SHP77 treated with DMSO at 0.1 percent for 48 hours (cell line): Measurements from ENCODE around the gene ZBTB42.
"Not testable (repeated sequence)": the region's sequence is repeated elsewhere in the genome, so short reads cannot be mapped to it uniquely, and the experiment has no call there.

Experiments used
- DNase-seq: peaks from one replicate; lab custom pipeline; 2025; lab: John Stamatoyannopoulos, UW

Gene ZBTB42

DNA sequence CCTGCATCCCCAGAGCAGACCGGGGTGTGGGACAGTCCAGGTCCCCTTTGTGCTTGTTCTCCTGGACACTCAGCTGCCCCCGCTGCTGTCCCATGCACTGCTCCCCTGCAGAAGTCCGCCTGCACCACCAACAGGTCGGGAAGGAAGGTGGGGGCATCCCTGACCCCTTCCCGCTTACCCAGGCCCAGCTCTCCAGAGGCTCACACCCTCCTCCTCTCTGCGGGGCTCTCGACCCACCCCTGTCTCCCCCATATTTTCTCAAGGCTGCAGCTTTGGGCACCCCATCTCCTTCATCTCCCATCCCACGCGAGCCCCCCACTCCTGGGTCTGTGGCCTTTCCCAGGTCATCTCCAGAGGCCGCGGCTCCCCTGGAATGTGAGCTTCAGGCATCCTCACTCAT lies 9.4 kb downstream of the ZBTB42 start:
- no peak for DNase-seq

DNA sequence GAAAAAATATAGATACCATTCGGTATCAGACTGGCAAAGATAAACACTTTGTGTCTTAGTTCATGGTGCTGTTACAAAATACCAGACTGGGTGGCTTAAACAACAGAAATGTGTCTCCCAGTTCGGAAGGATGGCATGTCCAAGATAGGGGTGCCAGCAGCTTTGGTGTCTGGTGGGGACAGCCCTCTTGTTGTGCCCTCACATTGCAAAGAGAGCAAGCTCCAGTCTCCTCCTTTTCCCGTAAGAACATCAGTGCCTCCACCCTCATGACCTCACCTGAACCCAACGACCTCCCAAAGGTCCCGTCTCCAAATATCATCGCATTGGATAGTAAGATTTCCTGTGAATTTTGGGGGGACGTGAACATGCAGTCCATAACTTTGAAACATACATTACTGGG lies 12.4 kb downstream of the ZBTB42 start:
- DNase-seq: no peak

DNA sequence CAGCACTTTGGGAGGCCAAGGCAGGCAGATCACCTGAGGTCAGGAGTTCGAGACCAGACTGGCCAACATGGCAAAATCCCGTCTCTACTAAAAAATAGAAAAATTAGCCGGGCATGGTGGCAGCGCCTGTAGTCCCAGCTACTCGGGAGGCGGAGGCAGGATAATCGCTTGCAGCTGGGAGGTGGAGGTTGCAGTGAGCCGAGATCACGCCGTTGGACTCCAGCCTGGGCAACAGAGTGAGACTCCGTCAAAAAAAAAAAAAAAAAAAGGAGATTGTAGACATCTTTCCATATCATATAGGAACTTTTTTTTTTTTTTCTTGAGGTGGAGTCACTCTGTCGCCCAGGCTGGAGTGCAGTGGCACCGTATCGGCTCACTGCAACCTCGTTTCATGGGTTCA lies 13.8 kb downstream of the ZBTB42 start:
- not testable (repeated sequence) for DNase-seq

DNA sequence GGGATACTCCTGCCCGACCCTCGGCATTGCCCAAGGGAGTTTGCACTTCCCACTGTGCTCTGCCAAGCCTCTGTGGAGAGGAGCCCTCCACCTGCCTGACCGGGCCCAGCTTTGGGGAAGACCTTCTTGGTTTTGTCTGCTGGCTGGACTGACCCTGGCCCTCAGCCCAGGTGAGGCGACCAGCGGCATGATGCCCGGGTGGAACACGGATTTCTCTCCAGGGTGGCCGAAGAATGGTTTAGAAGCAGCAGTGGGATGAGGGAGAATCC lies 15.6 kb downstream of the ZBTB42 start:
- no peak for DNase-seq

DNA sequence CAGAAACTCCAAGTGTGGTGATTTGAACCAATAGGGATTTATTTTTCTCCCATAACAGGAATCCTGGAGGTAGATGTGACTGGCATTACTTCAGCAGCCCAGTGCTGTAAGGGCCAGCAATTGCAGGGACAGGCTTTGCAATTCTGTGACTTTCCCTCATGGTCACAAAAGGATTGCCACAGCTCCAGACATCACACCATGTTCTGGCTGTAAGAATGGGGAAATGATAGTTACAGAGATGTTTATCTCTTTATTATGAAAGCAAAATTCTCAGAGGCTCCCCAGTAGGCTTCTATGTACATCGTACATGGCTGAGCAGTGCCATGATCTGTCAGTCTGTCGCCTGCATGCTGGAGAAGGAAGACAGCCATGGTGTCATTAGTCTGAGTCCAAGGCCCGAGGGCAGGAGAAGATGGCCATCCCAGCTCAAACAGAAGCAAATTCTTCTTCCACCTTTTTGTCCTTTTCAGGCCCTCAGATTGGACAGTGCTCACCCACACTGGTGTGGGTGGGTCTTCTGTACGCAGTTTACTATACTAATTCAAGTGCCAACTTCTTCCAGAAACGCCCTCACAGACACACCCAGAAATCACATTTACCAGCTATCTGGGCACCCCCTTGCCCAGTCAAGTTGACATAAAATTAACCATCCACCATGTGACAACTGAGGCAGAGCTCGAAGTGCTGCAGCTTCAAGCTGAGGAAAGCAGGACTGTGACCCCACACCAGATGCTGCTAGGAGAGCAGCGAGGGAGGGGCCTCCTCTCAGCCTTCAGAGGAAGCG lies 17.2 kb downstream of the ZBTB42 start:
- no peak for DNase-seq

DNA sequence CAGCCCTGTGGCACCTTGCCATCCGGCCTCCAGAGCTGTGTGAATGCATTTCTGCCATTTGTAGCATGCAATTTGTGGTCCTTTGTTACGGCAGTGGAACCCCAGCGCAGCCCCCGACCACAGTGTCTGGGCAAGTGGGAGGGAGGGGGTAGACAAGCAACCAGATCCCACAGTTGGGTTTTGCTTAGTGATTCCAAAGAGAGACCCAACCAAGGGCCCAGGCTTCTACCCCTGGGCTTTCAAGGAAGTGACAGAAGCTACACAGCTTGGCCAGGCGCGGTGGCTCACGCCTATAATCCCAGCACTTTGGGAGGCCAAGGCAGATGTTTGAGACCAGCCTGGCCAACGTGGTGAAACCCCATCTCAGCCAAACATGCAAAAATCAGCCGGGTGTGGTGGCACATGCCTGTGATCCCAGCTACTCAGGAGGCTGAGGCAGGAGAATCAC lies 17.8 kb downstream of the ZBTB42 start:
- DNase-seq: no peak

DNA sequence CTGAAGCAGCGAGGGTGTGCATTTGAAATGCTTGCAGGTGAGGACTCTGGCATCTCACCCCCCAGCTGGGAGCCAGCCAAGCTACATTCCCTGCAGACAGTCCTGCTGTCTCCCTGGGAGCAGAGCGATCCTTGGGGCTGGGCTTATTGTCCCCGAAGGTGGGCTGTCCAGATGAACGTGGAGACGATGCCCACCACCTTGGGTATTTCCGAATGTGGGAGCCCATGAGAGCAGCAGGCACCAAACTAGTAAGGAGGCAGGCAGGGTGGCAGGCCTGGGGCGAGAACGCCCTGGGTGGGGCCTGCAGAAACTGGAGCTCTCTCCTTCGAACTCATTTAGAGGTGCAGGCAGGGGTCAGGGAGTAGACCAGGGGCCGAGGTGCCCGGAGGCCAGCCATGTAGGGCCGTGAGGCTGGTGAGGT lies 18.5 kb downstream of the ZBTB42 start:
- no peak for DNase-seq

DNA sequence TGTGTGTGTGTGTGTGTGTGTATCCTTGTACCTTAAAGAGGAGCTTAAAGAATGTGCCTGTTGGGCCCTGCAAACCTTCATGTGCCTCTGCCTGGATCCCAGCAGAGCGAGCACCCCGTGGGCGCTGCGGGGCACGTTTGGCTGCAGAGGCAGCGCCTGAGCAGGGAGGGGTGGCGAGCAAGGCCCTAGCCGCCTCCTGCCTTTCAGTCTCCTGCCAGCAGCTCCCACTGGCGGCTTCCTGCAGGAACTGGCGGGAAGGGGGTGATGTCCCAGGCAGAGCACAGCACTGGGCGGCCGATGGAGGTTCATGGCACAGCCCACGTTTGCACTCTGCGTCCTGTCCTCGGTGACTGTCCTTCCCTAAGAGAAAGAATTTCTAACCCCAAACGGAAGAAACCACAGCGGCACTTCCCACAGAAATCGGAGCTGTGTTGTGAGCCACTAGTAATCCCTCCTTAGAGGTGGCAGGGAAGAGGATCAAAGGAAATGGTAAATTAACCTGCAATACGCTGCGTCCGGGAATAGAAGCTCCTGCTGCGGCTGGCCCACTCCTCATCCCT lies 19.8 kb downstream of the ZBTB42 start:
- DNase-seq: no peak

DNA sequence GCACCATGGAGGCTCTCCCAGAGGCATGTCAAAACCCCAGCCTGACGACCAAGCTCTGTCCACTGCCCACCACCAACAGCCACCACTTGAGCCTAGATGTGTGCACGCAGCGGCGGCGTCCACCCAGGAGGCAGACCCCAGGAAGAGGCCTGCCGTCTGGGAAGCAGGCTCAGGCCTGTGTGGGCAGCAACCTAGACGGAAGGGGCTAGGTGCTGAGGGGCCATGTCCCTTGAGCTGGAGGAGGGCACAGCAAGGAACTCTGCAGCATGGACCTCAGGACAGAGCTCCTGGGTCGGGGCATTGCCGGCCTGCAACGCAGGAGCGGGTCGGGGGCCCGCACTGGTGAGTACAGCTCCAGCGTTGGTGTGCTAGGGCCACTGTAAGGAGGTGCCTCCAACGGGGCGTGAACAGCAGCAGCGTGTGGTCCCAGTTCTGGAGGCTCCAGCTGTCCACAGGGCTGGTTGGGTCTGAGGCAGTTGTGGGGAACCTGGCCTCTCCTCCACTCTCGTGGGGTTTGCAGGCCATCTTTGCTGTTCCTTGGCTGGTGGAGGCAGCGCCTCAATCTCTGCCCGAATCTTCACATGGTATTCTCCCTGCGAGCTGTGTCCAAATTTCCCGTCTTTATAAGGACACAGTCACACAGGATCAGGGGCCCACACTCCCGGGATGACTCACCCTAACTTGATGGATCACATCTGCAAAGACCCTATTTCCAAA lies 20.5 kb downstream of the ZBTB42 start:
- no peak for DNase-seq

DNA sequence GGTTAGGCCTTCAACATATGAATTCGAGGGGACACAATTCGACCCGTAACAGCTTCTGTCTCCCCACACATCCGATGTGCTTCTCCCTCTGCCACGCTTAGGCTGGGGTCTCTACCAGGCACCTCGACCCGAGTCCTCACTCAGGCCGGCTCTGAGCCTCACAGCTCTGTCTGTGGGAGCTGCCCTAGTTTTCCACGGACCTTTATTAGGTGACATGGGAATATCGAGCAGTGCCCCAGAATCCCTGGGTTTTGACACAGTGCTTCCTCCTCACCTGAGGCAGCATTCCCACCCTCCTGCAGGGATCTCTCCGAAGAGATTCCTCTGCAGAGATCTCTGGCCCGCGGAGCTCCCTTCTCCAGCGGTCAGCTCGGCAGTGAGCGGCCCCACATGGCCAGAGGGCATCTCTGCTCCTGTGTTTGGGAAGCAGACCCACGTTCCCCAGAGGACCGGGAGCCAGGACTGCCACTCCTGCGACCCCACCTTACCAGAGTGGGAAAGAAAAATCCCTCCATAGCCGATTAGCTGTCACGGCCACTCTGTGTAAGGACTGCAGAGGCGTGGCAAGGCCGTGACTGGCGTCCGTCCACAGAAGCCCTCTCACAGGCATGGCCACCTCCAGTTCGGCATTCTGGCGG lies 21.2 kb downstream of the ZBTB42 start:
- no peak for DNase-seq

DNA sequence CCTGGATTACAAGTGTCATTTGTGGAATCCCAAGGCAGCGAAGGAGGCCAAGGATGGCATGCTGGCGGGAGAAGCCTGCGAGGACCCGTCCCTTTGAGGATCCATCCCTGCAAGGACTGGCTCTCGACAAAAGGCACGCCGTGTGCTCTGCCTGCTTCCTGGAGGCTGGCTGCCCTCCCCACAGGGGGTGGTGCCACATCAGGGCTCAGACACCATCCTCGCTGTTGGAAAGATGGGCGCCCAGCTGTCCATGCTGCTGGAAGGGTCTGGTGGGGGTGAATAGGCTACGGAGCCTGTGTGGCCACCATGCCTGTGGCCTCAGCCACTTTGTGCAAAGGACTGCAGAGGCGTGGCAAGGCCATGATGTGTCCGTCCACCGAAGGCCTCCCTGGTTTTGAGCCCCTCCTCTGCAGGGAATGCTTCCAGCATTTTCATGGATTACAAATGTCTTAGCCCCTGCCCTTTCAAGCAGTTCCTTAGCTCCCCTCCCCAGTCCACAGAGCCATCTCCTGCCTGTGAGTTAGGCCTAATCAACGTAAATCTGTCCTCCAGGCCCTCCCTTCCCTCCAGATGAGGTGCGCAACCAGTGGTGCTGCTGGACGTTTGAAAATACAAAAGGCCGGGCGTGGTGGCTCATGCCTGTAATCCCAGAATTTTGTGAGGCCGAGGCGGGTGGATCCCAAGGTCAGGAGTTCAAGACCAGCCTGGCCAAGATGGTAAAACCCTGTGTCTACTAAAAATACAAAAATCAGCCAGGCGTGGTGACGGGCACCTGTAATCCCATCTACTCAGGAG lies 22.1 kb downstream of the ZBTB42 start:
- DNase-seq: no peak

DNA sequence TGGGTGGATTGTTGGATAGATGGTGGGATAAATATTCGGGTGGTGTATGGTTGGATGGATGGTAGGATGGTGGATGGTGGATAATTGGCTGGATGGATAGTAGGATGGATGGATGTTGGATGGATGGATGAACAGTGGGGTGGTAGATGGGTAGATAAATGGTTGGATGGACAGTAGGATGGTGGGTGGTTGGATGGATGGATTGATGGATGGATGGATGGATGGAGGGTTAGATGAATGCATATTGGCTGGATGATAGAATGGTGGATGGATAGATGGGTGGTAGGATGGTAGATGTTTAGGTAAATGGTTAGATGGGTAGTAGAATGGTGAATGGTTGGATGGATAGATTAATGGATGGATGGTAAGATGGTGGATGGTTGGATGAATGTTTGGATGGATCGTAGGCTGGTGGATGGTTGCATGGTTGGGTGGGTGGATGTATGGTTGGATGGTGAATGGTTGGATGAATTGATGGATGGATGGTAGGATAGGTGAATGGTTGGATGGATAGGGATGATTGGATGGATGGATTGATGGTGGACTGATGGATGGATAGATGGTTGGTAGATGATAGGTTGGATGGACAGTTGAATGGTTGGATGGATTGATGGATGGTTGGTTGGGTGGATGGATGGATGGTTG lies 23.6 kb downstream of the ZBTB42 start:
- DNase-seq: no peak

DNA sequence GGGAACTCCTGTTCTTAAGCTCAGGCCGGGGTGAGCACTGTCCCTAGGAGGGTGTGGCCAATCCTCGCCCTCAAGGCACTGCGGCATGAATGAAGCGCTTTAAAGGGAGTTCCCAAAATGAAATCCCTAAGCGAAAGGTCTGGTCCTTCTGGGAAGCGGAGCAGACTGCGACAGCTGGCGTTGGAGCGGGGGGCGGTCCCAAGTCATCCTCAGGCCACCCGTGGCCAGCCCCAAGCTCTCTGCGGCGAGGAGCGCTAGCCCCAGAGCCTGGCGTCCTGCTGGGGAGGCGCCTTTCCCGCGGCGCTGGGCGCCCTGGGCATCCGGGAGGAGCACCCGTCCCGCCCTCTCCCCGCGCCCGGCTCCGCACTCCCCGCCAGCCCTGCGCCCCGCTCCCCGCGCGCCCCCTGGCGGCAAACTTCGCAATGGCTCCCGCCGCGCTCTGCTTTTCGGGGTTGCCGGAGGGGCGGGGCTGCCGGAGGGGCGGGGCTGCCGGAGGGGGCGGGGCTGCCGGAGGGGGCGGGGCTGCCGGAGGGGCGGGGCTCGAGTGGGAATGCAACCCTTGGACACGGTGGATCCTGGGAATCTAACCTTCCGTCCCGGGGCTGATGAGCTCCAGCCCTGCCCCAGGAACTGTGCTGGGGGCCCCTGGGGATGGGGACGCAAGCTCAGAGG lies 25.4 kb downstream of the ZBTB42 start:
- peak; percentile 31 for DNase-seq

DNA sequence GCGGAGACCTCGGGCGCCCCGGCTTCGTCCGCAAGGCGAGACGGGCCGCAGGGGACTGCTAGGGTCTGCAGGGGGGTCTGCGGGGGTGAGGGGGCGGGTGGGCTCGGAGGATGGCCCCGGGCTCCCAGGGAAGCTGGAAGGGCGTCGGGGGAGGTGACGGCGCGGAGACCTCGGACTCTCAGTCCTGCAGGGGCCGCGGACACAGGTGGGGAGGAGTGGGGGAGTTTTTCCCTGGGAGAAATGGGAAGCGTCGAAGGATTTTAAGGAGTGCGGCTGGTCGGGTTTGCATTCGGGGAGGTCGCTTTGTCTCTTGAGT lies 25.9 kb downstream of the ZBTB42 start:
- DNase-seq: no peak

DNA sequence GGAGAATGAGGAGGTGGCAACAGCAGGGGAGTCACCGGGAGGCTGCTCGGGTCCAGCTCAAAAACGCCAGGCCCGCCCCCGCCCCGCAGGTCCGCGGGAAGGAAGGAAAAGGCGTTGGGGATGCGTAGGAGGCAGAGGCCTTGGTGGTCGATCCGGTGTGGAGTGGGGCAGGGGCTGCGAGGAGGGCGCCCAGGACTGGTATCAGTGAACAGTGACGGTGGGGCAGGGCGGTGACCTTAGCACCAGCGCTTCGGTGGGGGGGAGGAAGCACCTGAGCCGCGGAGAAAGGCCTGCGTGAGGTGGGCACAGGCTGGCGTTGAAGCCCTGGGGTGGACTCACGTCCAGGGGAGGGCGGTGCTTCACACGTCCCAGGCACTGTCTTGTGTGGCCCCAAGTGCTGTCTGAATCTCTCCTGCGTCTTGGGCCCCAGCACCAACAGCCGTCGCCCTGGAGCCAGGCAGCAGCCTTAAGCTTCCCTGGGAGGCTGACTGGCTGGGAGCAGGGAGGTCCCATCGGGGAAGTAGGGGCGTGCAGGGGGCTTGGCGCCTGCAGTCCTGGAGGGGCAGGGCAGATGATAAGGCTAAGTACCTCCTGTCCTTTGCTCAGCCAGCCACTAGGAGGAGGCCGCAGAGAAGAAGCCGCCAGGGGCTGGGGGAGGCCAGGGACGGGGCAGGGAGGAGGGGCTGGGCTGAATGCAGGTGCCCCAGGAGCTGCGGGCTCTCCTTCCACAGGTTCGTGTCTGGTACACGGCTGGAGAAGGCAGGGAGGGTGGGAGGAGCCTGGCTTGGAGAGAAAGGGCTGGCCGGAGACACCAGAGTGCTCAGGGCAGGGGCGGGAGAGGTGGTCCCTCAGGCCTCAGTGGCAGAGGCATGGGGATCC lies 26.5 kb downstream of the ZBTB42 start:
- DNase-seq: peak; percentile 3

DNA sequence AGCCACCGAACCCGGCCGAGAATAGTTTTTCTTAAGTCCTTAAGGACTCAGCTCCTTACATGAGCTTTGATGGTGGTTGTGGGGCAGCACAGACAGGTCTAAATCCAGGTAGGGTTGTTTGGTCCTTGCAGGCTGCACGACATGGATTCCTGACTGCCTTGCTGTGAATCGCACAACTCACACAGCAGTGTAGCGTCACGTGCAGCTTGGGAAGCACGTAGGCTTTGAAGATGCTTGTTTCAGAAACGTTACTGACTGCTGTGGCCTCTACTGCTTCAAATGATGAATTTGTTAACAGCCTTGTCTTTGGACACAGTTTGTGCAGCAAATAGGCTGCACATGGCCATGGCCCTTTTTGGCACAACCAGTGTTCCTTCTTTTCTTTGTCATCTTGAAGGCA lies 29.9 kb downstream of the ZBTB42 start:
- DNase-seq: no peak

DNA sequence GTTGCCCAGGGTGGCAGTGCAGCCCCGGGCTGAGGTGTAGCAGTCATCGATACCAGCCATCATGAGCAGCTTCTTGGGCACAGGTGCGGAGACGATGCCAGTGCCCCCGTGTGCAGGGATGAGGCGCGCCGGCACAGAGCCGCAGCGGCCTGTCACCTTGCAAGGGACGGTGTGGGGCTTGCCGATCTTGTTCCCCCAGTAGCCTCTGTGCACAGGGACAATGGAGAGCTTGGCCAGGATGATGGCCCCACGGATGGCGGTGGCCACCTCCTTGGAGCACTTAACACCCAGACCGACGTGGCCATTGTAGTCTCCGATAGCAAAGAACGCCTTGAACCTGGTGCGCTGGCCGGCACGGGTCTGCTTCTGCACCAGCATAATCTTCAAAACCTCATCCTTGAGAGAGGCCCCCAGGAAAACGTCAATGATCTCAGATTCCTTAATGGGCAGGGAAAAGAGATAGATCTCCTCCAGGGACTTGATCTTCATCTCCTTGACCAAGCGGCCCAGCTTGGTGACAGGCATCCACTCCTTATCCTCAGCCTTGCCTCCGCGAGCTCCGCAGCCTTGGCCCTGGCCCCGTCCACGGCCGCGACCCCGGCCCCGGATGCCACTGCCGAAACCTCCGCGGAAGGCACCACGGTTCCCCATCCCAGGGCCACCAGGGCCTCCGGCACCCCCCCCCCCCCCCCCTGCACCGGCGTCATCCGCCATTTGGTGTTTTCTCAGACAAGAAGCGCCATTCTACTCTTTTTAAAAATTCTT lies 35.5 kb downstream of the ZBTB42 start:
- DNase-seq: not testable (repeated sequence)

DNA sequence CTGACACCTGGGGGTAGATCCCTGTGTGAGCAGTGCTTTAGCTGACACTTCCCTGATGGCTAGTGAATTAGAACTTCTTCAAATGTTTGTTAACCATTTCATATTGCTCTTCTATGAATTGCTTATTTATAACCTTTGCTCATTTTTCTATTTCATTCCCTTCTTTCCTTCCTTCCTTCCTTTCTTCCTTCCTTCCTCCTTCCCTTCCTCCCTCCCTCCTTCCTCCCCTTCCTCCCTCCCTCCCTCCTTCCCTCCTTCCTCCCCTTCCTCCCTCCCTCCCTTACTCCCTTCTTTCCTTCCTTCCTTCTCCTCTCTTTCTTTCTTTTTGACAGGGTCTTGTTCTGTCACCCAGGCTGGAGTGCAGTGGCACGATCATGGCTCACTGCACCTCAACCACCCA lies 40.8 kb downstream of the ZBTB42 start:
- DNase-seq: no peak

DNA sequence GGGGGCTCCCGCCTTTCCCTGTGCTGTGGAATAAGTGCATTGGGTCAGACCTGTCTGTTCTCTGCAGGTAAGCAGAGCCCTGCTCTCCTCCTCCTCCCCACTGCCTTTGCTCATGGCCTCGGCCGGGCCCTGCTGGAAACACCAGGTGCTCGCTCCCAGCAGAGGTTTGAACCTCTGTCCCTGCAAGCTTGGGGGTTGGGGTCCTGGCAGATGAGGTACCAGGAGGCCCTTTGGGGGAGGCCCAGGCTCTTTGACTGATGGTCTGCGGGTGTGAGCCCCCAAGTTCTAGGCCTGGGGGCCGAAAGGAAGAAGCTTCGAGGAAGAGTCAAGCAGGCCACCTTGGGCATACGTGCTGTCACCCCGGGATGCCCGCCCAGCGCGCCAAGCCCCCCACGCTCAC lies 42.1 kb downstream of the ZBTB42 start:
- DNase-seq: no peak
